Right atrium auricular region (tissue), 2 donors: ENCODE data around the gene LHPP. TPM values are rescaled to one million over a fixed set of nuclear protein-coding genes. Genes with fewer than 3 reads are reported as not detected.

ENCODE experiments used
- DNase-seq: peaks from one replicate; pipeline ENCODE4 v3.0.0-alpha.2; 2019; ENCODE audit warnings: low spot score
- H3K27ac ChIP-seq, 2 donors: fragments of 200-600 bp; sonication (generic); 1 replicate in 1 of 2; 2 replicates in 1 of 2; pipeline ENCODE4 v1.5.1; 2016 to 2019
- H3K27me3 ChIP-seq, 2 donors: fragments of 200-600 bp; sonication (generic); one replicate each; pipeline versions ENCODE4 v1.5.1 to v1.6.0; 2017 to 2019
- H3K36me3 ChIP-seq: fragments of 200-600 bp; sonication (generic); one replicate; pipeline ENCODE4 v1.5.1; 2016
- H3K4me1 ChIP-seq, 2 donors: fragments of 200-600 bp; sonication (generic); one replicate each; pipeline versions ENCODE4 v1.5.1 to v1.6.0; 2017 to 2019
- H3K4me3 ChIP-seq, 2 donors: fragments of 200-600 bp; sonication (generic); 1 replicate in 1 of 2; 2 replicates in 1 of 2; pipeline ENCODE4 v1.5.1; 2017 to 2019; ENCODE audit warnings: mild to moderate bottlenecking in 1 of 2, moderate library complexity in 1 of 2
- H3K9me3 ChIP-seq, 2 donors: fragments of 200-600 bp; sonication (generic); one replicate each; pipeline ENCODE4 v1.5.1; 2019
- total RNA-seq, 2 donors: library from RNA; depleted of rRNA; stranded (reverse); fragments of >200 nt; gene quantifications; one replicate each; pipeline ENCODE4 v1.1.0, GENCODE V29; 2016
- TF ChIP-seq, protein P1 (sequence below), 2 donors: fragments of 200-600 bp; sonication (generic); IDR thresholded peaks; one replicate each; pipeline ENCODE4 v1.5.1; 2019; ENCODE audit warnings: antibody characterized with exemption in 2 of 2

LHPP gene
- total RNA-seq, 2 donors from 2014 or later = 10.3 to 23.7 TPM

DNA sequence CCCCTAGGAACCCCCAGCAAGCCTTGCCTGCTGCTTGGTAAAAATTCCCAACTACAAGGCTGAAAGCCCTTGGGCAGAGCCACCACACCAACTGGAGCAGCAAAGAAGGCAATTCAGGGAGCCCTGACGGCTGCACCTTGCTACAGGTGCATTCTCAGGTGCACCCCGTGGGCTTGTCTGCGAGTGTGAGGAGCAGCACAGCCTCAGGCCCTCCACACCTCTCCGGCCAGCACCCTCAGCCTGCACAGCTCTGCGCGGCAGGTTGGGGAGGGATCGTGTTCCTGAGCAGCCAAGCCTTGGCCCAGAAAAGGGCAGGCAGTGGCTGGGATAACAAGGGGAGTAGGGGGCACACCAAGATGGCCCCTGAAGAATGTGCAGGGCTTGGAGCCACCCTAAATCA, 178.4 kb downstream of the LHPP start:
- TF ChIP-seq, protein P1, sequence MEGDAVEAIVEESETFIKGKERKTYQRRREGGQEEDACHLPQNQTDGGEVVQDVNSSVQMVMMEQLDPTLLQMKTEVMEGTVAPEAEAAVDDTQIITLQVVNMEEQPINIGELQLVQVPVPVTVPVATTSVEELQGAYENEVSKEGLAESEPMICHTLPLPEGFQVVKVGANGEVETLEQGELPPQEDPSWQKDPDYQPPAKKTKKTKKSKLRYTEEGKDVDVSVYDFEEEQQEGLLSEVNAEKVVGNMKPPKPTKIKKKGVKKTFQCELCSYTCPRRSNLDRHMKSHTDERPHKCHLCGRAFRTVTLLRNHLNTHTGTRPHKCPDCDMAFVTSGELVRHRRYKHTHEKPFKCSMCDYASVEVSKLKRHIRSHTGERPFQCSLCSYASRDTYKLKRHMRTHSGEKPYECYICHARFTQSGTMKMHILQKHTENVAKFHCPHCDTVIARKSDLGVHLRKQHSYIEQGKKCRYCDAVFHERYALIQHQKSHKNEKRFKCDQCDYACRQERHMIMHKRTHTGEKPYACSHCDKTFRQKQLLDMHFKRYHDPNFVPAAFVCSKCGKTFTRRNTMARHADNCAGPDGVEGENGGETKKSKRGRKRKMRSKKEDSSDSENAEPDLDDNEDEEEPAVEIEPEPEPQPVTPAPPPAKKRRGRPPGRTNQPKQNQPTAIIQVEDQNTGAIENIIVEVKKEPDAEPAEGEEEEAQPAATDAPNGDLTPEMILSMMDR (IDR thresholded peaks at IDR 0.05) = no peak
- H3K27me3 ChIP-seq = no peaks in the 10 kb centered on the region
- H3K4me1 ChIP-seq = peaks cover 2 to 87% of the 10 kb centered on the region in 2 donors
- no peak for DNase-seq
- H3K4me3 ChIP-seq = no peak overlapping the region
- no peaks in the 10 kb centered on the region for H3K36me3 ChIP-seq
- no peaks in the 10 kb centered on the region for H3K9me3 ChIP-seq
- H3K27ac ChIP-seq = peak overlapping the region in 1 of 2 donors; percentile 78

DNA sequence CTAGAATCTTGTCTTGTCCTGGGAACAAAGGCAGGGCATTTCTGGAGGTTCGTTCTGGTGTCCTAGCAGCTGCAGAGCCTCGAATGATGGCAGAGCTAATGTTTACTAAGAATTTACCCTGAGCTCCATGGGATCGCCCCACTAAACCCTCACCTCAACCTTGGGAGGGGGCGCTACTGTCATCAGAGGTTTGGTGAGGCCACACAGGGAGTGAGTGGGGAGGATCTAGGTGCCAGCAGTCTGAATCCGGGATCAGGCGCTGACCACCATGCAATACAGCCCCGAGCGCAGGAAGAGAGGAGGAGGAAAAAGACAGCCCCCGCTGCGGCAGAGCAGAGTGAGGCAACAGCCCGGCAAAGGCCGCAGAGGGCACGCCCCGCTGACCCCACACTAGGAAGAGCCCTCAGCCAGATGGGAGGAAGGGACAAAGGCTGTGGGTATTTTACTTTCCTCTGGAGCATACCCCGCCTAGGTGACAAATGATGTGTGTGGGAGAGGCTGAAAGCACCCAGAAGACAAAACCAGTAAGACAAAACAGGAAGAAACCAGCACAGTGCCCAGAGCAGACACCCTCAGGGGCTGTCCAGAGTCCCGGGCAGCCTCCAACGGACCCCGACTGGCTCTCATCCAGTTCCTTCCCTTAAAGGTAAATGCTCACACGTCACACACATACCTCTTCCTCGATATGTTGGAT, 179.1 kb downstream of the LHPP start:
- Histone ChIP-seq H3K4me3 (no peak overlapping the region), H3K27ac (peak overlapping the region; percentile 78 to 80), H3K4me1 (peaks cover 2 to 93% of the 10 kb centered on the region in 2 donors), H3K36me3 (no peaks in the 10 kb centered on the region), H3K9me3 (no peaks in the 10 kb centered on the region), H3K27me3 (no peaks in the 10 kb centered on the region)
- TF ChIP-seq, protein P1 (IDR thresholded peaks at IDR 0.05) = no peak
- DNase-seq = no peak

DNA sequence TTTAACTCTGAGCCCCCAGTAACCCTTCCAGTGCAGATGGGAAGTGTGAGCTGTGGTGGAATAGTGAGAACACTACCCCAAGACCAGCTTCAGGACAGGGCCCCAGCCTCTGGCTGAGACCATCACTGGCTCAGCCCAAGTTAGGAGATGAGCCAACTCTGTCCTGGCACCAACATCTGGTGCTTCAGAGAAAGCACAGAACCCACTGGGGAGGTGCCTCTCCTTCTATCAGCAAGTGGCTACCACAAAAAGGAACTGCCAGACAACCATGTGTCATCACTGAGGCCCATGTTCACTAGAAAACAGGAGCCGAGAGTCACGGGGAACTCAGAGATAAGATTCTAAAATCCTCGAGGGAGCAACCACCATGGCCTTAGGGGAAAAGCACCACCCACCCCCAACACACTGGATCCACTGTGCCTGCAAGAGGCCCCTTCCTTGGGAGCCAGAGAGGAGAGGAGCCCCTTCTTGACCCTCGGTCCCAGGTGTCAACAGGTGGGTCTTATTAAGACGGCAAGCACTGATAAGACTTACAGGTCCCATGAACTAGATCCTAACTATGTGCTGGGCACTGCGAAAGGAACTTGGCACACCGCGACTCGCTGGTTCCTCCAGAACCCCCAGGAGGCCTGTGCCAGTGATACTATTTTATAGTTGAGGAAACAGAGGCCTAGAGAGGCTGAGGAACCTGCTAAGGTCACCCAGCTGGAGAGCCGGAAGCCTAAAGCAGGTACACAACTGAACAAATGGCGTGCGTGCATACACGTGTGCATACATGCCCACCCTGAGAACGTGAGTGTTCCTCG, 179.9 kb downstream of the LHPP start:
- peak; percentile 73 for DNase-seq
- Histone ChIP-seq H3K9me3 (no peaks in the 10 kb centered on the region), H3K36me3 (no peaks in the 10 kb centered on the region), H3K27me3 (no peaks in the 10 kb centered on the region), H3K27ac (peak overlapping the region; percentile 78 to 80), H3K4me3 (no peak overlapping the region), H3K4me1 (peaks cover 2 to 94% of the 10 kb centered on the region in 2 donors)
- TF ChIP-seq, protein P1 (IDR thresholded peaks at IDR 0.05) = no peak

DNA sequence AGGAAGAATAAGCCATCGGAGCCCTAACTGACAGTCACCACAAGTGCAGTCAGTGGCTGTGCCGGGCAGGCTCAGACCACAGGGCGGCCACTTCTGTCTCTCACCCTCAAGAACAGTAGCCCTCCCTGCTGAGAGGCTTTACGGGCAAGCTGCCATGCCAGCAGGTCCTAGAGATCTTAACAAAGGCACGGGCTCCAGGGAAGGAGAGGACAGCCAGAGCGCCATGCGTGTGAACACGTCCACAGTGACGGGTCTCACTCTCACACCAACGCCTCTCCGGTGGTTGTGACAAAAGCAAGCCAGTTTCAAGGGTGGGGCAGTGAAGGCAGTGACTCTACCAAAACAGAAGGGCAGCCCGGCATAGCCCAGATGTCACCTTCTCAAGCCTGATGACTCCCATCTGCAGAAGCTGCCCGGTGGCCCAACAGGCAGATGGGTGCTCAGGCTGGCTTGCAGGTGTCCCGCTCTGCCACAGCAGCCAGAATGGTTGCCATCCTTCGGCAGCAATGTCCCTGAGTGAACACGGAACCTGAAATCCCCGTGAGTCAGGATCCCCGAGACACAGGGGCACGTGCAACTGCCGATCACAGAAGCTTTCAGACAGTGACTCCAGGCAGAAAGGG, 180.6 kb downstream of the LHPP start:
- peak overlapping the region; percentile 78 to 80 for H3K27ac ChIP-seq
- H3K36me3 ChIP-seq = no peaks in the 10 kb centered on the region
- no peaks in the 10 kb centered on the region for H3K9me3 ChIP-seq
- H3K27me3 ChIP-seq = no peaks in the 10 kb centered on the region
- peak; percentile 66 for DNase-seq
- TF ChIP-seq, protein P1 (IDR thresholded peaks at IDR 0.05) = no peak
- peaks cover 2 to 94% of the 10 kb centered on the region in 2 donors for H3K4me1 ChIP-seq
- H3K4me3 ChIP-seq = no peak overlapping the region

DNA sequence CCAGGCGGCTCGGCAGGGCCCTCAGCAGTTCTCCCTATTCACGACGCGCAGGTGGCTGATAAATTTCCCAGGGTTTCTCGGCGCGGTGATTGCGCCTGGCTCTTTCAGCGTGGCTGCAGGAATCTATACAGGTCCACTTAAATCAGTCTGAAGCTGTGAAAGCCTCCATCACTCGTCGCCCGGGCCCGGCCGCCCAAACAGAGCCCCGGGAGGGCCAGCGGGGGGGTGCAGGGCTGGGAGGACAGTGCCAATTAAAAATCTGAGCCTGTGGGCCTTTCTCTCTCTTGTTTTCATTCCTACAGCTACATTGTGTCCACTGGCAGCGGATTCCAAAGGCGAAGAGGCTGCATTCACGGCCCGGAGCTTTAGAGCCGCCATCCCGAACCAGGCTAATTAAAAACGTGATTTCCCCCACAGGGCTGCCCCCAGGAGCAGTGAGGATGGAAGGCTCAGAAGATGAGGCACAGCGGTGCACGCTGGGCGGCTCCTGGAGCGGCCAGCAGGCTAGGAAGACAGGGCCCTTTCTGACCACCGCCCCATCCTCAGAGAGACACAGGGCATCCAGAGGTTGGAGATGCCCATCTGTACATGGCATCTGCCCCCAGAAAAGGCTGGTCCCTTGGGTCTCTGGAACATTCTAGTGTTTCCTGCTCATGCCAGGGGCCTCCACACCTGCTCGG, 181.8 kb downstream of the LHPP start:
- TF ChIP-seq, protein P1 (IDR thresholded peaks at IDR 0.05) = no peak
- Histone ChIP-seq H3K9me3 (no peaks in the 10 kb centered on the region), H3K27ac (peak overlapping the region in 1 of 2 donors; percentile 17), H3K36me3 (no peaks in the 10 kb centered on the region), H3K4me1 (peaks cover 2 to 100% of the 10 kb centered on the region in 2 donors), H3K27me3 (no peaks in the 10 kb centered on the region), H3K4me3 (no peak overlapping the region)
- no peak for DNase-seq
